Activated CD8-positive, alpha-beta memory T cell treated with anti-CD3 and anti-CD28 coated beads, Interleukin-2, amount 10 ng/mL, durations not matched to agents 7 days and 5 days (primary cell): ENCODE data around the gene ADGRD2. TPM values are rescaled to one million over a fixed set of nuclear protein-coding genes. Genes with fewer than 3 reads are reported as not detected.

ENCODE experiments used
- ATAC-seq: fragments of 150-1000 bp; cut with Tn5 transposase; one replicate; pipeline ENCODE4 v1.10.0; 2021; ENCODE audit warnings: moderate library complexity
- CTCF ChIA-PET: fragments of 350-600 bp; sonication (Branson Sonifier 250); formaldehyde crosslinking; loops from one replicate; lab custom pipeline; 2021; ENCODE audit warnings: antibody characterized with exemption; lab: Charles Lee
- DNase-seq: peaks from one replicate; pipeline ENCODE4 v3.0.0-alpha.2; 2020
- H3K27ac Mint-ChIP-seq: one replicate; pipeline ENCODE4 v1.8.0; 2021; ENCODE audit warnings: mild to moderate bottlenecking, mixed read lengths
- H3K27me3 Mint-ChIP-seq: one replicate; pipeline ENCODE4 v1.8.0; 2021; ENCODE audit warnings: mixed read lengths
- H3K36me3 Mint-ChIP-seq: one replicate; pipeline ENCODE4 v1.8.0; 2021; ENCODE audit warnings: mild to moderate bottlenecking, mixed read lengths
- H3K4me1 Mint-ChIP-seq: one replicate; pipeline ENCODE4 v1.8.0; 2021; ENCODE audit warnings: mixed read lengths
- H3K4me3 Mint-ChIP-seq: one replicate; pipeline ENCODE4 v1.8.0; 2021; ENCODE audit warnings: mild to moderate bottlenecking, moderate library complexity, mixed read lengths
- H3K9me3 Mint-ChIP-seq: one replicate; pipeline ENCODE4 v1.8.0; 2022; ENCODE audit warnings: low read depth, mixed read lengths
- total RNA-seq, 2 experiments: library from RNA; stranded (reverse); gene quantifications; one replicate each; pipeline ENCODE4 v1.2.3, GENCODE V29; 2021

Gene ADGRD2
- total RNA-seq, 2 experiments from 2014 or later, result not detected

GRCh38 chr9:124454791-124455443 is 4.7 kb downstream of the ADGRD2 start:
- no peak for DNase-seq
- CTCF ChIA-PET, result interaction anchor here (0.9 to 1.1 kb wide), 2 partner anchors 11 to 45 kb away, joined by 3 to 5 read pairs; no protein-coding TSS in a partner anchor

GRCh38 chr9:124455820-124456219 is 5.6 kb downstream of the ADGRD2 start:
- DNase-seq, result no peak

More at GRCh38 chr9:124454791-124455443, 4.7 kb downstream of the ADGRD2 start:
- peaks cover 3% of the 10 kb centered on the region for H3K4me1 Mint-ChIP-seq
- H3K27me3 Mint-ChIP-seq, result peaks cover 26% of the 10 kb centered on the region
- H3K27ac Mint-ChIP-seq, result no peak overlapping the region
- no peaks in the 10 kb centered on the region for H3K9me3 Mint-ChIP-seq
- no peak for ATAC-seq
- H3K4me3 Mint-ChIP-seq, result no peak overlapping the region
- H3K36me3 Mint-ChIP-seq, result no peaks in the 10 kb centered on the region

GRCh38 chr9:124456341-124457078 is 6.3 kb downstream of the ADGRD2 start:
- H3K4me3 Mint-ChIP-seq, result no peak overlapping the region
- no peaks in the 10 kb centered on the region for H3K9me3 Mint-ChIP-seq
- no peaks in the 10 kb centered on the region for H3K4me1 Mint-ChIP-seq
- H3K27me3 Mint-ChIP-seq, result peaks cover 17% of the 10 kb centered on the region
- H3K27ac Mint-ChIP-seq, result no peak overlapping the region
- DNase-seq (no peak), ATAC-seq (no peak)
- H3K36me3 Mint-ChIP-seq, result no peaks in the 10 kb centered on the region
- CTCF ChIA-PET, result no interaction called here

More at GRCh38 chr9:124455820-124456219, 5.6 kb downstream of the ADGRD2 start:
- Mint-ChIP-seq H3K4me3 (no peak overlapping the region), H3K36me3 (no peaks in the 10 kb centered on the region), H3K27ac (no peak overlapping the region), H3K9me3 (no peaks in the 10 kb centered on the region), H3K4me1 (no peaks in the 10 kb centered on the region), H3K27me3 (peaks cover 22% of the 10 kb centered on the region)
- CTCF ChIA-PET, result no interaction called here
- no peak for ATAC-seq

GRCh38 chr9:124457079-124457886 is 7.0 kb downstream of the ADGRD2 start:
- H3K9me3 Mint-ChIP-seq, result no peaks in the 10 kb centered on the region
- H3K36me3 Mint-ChIP-seq, result no peaks in the 10 kb centered on the region
- ATAC-seq (no peak), DNase-seq (no peak)
- H3K27me3 Mint-ChIP-seq, result peaks cover 10% of the 10 kb centered on the region
- H3K27ac Mint-ChIP-seq, result no peak overlapping the region
- H3K4me3 Mint-ChIP-seq, result no peak overlapping the region
- CTCF ChIA-PET, result no interaction called here
- H3K4me1 Mint-ChIP-seq, result no peaks in the 10 kb centered on the region

- Mint-ChIP-seq H3K9me3 (no peaks in the 10 kb centered on the region), H3K27ac (no peak overlapping the region), H3K4me3 (no peak overlapping the region), H3K4me1 (no peaks in the 10 kb centered on the region), H3K36me3 (no peaks in the 10 kb centered on the region), H3K27me3 (peaks cover 9% of the 10 kb centered on the region)
- ATAC-seq (no peak), DNase-seq (no peak)
- CTCF ChIA-PET, result no interaction called here
These were observed 7.7 kb downstream of the ADGRD2 start for GRCh38 chr9:124457887-124458431.

- no peak overlapping the region for H3K27ac Mint-ChIP-seq
- no peaks in the 10 kb centered on the region for H3K36me3 Mint-ChIP-seq
- no peaks in the 10 kb centered on the region for H3K4me1 Mint-ChIP-seq
- no peak overlapping the region for H3K4me3 Mint-ChIP-seq
- ATAC-seq (no peak), DNase-seq (no peak)
- CTCF ChIA-PET, result no interaction called here
- H3K27me3 Mint-ChIP-seq, result peaks cover 13% of the 10 kb centered on the region
- no peaks in the 10 kb centered on the region for H3K9me3 Mint-ChIP-seq
These were observed 8.2 kb downstream of the ADGRD2 start for GRCh38 chr9:124458441-124458840.

DNA sequence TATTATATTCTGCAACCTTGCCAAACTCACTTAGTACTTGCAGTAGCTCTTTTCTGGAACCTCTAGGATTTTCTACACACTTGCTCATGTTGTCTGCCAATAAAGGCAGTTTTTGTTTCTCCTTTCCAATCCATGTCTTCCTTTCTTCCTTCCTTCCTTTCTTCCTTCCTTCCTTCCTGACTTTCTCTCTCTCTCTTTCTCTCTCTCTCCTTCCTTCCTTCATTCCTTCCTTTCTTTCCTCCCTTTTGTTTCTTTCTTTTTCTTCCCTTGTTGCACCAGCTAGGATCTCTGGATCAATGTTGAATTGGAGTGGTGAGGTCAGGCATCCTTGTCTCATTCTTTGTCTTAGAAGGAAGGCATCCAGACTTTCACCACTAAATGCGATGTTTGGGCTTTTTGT is 12.5 kb downstream of the ADGRD2 start:
- CTCF ChIA-PET, result interaction anchor here (1.0 kb wide), 1 partner anchor 74 kb away, joined by 3 read pairs; no protein-coding TSS in a partner anchor

DNA sequence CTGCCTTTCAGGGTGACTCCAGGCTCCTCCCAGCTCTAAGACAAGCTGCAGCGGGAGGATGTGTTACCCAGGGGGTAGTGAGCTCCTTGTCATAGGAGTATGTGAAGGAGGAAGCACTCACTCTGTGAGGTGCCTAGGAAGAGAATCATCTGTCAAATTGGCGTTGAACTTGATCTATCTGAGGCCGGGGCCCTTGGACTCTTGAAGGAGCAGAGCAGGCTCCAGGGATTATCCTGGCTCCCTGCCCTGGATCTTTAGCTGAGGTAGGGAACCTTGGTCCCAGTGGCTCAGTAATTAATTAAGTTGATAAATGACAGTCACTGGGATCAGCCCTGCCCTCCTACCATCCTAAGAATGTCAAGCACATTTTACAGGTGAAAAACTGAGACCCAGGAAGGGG is 15.5 kb downstream of the ADGRD2 start:
- ATAC-seq, result no peak
- H3K27me3 Mint-ChIP-seq, result peaks cover 15% of the 10 kb centered on the region
- H3K36me3 Mint-ChIP-seq, result no peaks in the 10 kb centered on the region
- DNase-seq, result no peak
- no peak overlapping the region for H3K27ac Mint-ChIP-seq
- no peaks in the 10 kb centered on the region for H3K4me1 Mint-ChIP-seq
- H3K4me3 Mint-ChIP-seq, result no peak overlapping the region
- no peaks in the 10 kb centered on the region for H3K9me3 Mint-ChIP-seq
- CTCF ChIA-PET, result interaction anchor here (1.1 kb wide), 1 partner anchor 11 kb away, joined by 3 read pairs; no protein-coding TSS in a partner anchor

More for the DNA sequence above, 12.5 kb downstream of the ADGRD2 start:
- no peak for DNase-seq
- no peaks in the 10 kb centered on the region for H3K4me1 Mint-ChIP-seq
- H3K27ac Mint-ChIP-seq, result no peak overlapping the region
- peaks cover 18% of the 10 kb centered on the region for H3K27me3 Mint-ChIP-seq
- H3K4me3 Mint-ChIP-seq, result no peak overlapping the region
- no peaks in the 10 kb centered on the region for H3K9me3 Mint-ChIP-seq
- ATAC-seq, result no peak
- H3K36me3 Mint-ChIP-seq, result no peaks in the 10 kb centered on the region

DNA sequence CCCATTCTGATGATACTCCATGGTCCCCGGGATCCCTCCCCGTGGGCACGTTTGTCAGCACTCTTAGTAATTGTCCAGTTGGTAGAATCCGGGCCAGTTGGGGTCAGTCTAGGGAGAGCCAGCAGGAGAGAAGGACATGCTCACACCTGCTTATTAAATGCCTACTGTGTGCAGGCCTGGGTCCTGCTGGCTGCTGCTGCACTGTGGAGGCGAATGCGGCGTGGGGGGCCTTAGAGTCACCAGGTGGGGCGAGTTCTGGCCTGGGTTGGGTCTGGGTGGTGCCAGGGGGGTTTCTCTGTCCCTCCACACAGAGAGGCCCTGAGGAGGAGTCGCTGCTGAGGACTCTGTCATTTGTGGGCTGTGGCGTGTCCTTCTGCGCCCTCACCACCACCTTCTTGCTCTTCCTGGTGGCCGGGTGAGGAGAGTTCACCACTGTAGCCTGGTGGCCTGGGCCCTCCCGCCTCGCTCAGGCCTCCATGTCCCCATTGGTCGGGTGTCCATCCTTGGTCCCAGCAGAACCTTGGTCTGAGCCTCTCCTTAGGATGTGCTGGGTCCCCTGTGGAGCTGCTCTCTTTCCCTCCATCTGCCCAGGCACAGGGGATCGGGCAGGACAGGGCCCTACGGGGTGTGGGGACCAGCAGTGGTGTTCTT is 17.3 kb downstream of the ADGRD2 start:
- CTCF ChIA-PET, result no interaction called here
- H3K36me3 Mint-ChIP-seq, result no peaks in the 10 kb centered on the region
- DNase-seq (no peak), ATAC-seq (no peak)
- no peaks in the 10 kb centered on the region for H3K4me1 Mint-ChIP-seq
- no peaks in the 10 kb centered on the region for H3K9me3 Mint-ChIP-seq
- no peak overlapping the region for H3K4me3 Mint-ChIP-seq
- H3K27ac Mint-ChIP-seq, result no peak overlapping the region
- H3K27me3 Mint-ChIP-seq, result peaks cover 13% of the 10 kb centered on the region

DNA sequence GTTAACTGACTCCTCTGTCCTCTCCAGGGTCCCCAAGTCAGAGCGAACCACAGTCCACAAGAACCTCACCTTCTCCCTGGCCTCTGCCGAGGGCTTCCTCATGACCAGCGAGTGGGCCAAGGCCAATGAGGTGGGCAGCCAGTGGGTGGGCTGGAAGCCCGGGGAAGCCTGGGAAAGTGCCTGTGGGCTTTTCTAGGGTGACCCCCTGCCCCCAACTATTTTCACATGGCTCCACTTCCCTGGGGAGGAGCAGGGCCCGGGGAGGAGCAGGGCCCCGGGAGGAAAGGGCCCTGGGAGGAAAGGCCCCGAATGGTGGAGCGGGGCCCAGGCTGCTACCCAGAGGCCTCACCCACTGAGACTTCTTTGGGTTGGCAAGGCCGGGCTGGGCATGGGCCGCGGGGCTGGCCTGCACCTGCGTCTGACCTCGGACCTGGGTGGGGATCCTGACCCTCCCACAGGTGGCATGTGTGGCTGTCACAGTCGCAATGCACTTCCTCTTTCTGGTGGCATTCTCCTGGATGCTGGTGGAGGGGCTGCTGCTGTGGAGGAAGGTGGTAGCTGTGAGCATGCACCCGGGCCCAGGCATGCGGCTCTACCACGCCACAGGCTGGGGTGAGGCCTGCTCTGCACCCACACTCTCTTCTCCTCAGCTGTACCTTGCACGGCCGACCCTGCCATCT is 17.9 kb downstream of the ADGRD2 start:
- no peak overlapping the region for H3K27ac Mint-ChIP-seq
- H3K27me3 Mint-ChIP-seq, result peaks cover 8% of the 10 kb centered on the region
- CTCF ChIA-PET, result no interaction called here
- no peaks in the 10 kb centered on the region for H3K36me3 Mint-ChIP-seq
- no peak overlapping the region for H3K4me3 Mint-ChIP-seq
- H3K4me1 Mint-ChIP-seq, result no peaks in the 10 kb centered on the region
- no peaks in the 10 kb centered on the region for H3K9me3 Mint-ChIP-seq
- DNase-seq (no peak), ATAC-seq (no peak)

DNA sequence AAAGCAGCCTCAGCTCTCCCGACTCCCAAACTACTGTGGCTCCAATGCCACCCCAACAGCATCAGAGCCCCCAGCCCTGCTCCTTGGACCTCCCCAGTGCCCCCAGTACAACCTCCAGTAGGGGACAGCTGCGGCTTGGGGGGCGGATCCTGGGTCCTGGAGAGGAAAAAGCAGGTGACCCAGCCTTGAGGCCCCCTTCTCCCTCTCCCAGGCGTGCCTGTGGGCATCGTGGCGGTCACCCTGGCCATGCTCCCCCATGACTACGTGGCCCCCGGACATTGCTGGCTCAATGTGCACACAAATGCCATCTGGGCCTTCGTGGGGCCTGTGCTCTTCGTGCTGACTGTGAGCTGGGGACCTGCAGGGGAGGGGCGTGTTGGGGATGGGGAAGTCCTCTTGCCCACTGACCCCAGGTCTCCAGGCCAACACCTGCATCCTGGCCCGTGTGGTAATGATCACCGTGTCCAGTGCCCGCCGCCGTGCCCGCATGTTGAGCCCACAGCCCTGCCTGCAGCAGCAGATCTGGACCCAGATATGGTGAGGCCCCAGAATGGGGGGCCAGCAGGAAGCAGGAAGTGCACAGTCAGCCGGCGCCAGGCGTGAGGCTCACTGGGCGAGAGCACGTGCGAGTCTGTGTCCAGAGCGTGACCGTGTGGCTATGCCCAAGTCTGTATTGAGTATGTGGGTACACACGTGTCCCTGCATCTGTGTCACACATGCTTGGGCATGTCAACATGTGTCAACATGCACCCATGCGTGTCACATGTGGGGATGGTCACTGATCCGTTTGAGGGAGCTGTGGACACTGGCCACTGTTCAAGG is 19.0 kb downstream of the ADGRD2 start:
- CTCF ChIA-PET, result no interaction called here
- Mint-ChIP-seq H3K27me3 (peaks cover 4% of the 10 kb centered on the region), H3K4me3 (no peak overlapping the region), H3K36me3 (no peaks in the 10 kb centered on the region), H3K9me3 (no peaks in the 10 kb centered on the region), H3K27ac (no peak overlapping the region), H3K4me1 (no peaks in the 10 kb centered on the region)
- DNase-seq (no peak), ATAC-seq (no peak)

DNA sequence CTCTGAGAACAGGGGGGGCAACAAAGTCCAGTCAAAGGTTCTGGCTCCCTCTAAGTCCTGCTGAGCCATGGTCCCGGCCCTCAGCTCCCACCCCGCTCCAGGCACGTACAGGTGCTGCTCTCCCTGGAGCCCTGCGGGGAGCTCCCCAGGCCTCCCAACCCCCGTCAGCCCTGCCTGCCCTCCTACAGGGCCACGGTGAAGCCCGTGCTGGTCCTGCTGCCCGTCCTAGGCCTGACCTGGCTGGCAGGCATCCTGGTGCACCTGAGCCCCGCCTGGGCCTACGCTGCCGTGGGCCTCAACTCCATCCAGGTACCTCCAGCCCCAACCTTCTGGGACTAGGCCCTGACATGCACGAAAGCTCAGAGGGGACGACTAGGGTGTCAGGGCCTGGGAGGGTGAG is 20.1 kb downstream of the ADGRD2 start:
- CTCF ChIA-PET, result no interaction called here
- ATAC-seq, result no peak
- Mint-ChIP-seq H3K27ac (no peak overlapping the region), H3K9me3 (no peaks in the 10 kb centered on the region), H3K4me1 (no peaks in the 10 kb centered on the region), H3K36me3 (no peaks in the 10 kb centered on the region), H3K4me3 (no peak overlapping the region), H3K27me3 (no peaks in the 10 kb centered on the region)
- DNase-seq, result no peak
